SU-DHL-6 (cell line): ENCODE measurements around the gene CRYGA.

Experiments
- H2AFZ ChIP-seq: fragments of 200-600 bp; sonication (generic); 2 replicates; pipeline ENCODE4 v1.6.1; 2014; ENCODE audit warnings: low read depth, mild to moderate bottlenecking, moderate library complexity, mixed read lengths, antibody characterized with exemption, low read length; ENCODE audit not compliant: severe bottlenecking
- H3F3A ChIP-seq: fragments of 200-600 bp; shearing (Covaris generic); 2 replicates; pipeline ENCODE4 v1.6.0; 2016; ENCODE audit warnings: antibody characterized with exemption, mild to moderate bottlenecking; ENCODE audit not compliant: insufficient read depth
- H3K27ac ChIP-seq: fragments of 200-600 bp; sonication (generic); 2 replicates; pipeline ENCODE4 v1.5.1; 2016; ENCODE audit warnings: low read depth, mild to moderate bottlenecking, low read length, moderate library complexity, mixed read lengths
- H3K27me3 ChIP-seq: fragments of 200-600 bp; sonication (generic), shearing (Covaris generic); 2 replicates; pipeline ENCODE4 v1.6.0; 2014; ENCODE audit warnings: mild to moderate bottlenecking, low read length
- H3K36me3 ChIP-seq: fragments of 200-600 bp; sonication (generic); 2 replicates; pipeline ENCODE4 v1.6.1; 2014; ENCODE audit warnings: mild to moderate bottlenecking, low read length, mixed read lengths
- H3K4me2 ChIP-seq: fragments of 300-600, 200-600 bp; shearing (Covaris generic), sonication (generic); 2 replicates; pipeline ENCODE4 v1.6.0; 2014; ENCODE audit warnings: low read length, low read depth, mild to moderate bottlenecking; ENCODE audit not compliant: poor library complexity, severe bottlenecking
- H3K4me3 ChIP-seq: fragments of 200-600 bp; sonication (generic); 2 replicates; pipeline ENCODE4 v1.5.1; 2014; ENCODE audit warnings: antibody characterized with exemption, low read length, mild to moderate bottlenecking, mixed read lengths; ENCODE audit not compliant: insufficient read depth, poor library complexity, severe bottlenecking
- H3K79me2 ChIP-seq: fragments of 200-600 bp; sonication (generic); 2 replicates; pipeline ENCODE4 v1.6.1; 2014; ENCODE audit warnings: mild to moderate bottlenecking, low read length, moderate library complexity; ENCODE audit not compliant: insufficient read depth
- H3K9ac ChIP-seq: fragments of 200-600 bp; sonication (generic); 2 replicates; pipeline ENCODE4 v1.7.0; 2014; ENCODE audit warnings: mild to moderate bottlenecking, low read length
- H3K9me2 ChIP-seq: fragments of 200-600 bp; sonication (generic); replicated peaks from 2 replicates; pipeline ENCODE4 v1.6.1; 2014; ENCODE audit warnings: low read length; ENCODE audit not compliant: insufficient read depth
- H3K9me3 ChIP-seq: fragments of 200-600 bp; sonication (generic); 2 replicates; pipeline ENCODE4 v1.6.1; 2014; ENCODE audit warnings: low read length, mixed read lengths; ENCODE audit not compliant: insufficient read depth
- H4K20me1 ChIP-seq: fragments of 200-600 bp; sonication (generic); 2 replicates; pipeline ENCODE4 v1.6.1; 2014; ENCODE audit warnings: low read depth, mild to moderate bottlenecking, antibody characterized with exemption, low read length, moderate library complexity, mixed read lengths
- EZH2phosphoT487 ChIP-seq: fragments of 200-600 bp; sonication (generic), shearing (Covaris generic); conservative IDR thresholded peaks from 2 replicates; pipeline ENCODE4 v1.6.1; 2018; ENCODE audit warnings: mild to moderate bottlenecking, antibody characterized with exemption, low read length, moderate library complexity, mixed read lengths
- TF ChIP-seq, protein P1 (sequence below): fragments of 200-600 bp; sonication (generic); IDR thresholded peaks from one replicate; pipeline ENCODE4 v1.5.1; 2017; ENCODE audit warnings: antibody characterized with exemption, mild to moderate bottlenecking, low read length, moderate library complexity; ENCODE audit not compliant: insufficient read depth, poor library complexity, severe bottlenecking

CRYGA gene

DNA sequence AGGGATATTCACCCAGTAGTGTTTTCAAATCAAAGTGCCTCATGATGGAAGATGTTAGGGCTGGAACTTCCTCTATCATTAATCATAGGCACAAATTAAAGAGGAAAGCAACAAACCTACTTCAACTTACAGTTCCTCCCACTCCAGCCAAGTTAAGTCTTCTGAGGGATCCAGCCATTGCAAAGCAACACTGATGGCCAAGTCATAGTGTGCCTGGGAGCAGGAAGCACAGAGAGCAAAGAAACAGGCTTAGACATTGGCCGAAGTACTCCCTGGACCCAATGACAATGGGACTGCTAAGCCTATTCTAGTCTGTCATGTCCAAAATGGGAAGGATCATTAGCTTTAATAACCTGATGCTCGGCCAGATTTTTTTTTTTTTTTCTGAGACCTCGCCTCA lies 19.4 kb upstream of the CRYGA start:
- Histone ChIP-seq H3K9ac (no peak overlapping the region), H3K4me3 (no peak overlapping the region)
- no peak for TF ChIP-seq EZH2phosphoT487

DNA sequence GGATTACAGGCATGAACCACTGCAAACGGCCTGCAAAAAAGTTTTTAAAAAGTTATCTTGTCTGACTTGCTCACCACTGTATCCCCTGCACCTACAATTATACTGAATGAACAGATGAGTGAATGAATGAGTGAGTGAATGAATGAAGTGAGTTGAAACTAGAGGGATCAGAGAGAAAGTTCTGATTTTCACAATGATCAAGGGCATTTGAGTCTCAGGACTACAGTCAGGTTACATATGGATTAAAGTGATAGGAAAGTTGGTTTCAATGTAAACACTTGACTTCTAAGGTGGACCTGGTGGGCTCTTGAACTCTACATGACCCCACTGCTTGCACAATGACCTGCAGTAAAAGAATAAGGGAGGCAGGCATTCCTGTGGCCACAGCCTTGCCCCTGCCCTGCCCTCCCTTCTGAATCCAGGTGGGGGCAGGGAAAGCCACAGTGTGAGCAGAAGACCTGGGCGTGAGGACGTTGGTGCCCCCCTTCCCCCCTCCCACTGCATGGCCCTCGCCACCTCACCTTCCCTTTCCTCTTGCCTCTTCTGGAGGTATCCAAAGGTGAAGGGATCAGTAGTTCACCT lies 15.7 kb upstream of the CRYGA start:
- no peak overlapping the region for H3K4me3 ChIP-seq
- H3F3A ChIP-seq, result no peaks in the 10 kb centered on the region
- no peak overlapping the region for H2AFZ ChIP-seq
- no peak overlapping the region for H3K9ac ChIP-seq
- TF ChIP-seq, protein P1, sequence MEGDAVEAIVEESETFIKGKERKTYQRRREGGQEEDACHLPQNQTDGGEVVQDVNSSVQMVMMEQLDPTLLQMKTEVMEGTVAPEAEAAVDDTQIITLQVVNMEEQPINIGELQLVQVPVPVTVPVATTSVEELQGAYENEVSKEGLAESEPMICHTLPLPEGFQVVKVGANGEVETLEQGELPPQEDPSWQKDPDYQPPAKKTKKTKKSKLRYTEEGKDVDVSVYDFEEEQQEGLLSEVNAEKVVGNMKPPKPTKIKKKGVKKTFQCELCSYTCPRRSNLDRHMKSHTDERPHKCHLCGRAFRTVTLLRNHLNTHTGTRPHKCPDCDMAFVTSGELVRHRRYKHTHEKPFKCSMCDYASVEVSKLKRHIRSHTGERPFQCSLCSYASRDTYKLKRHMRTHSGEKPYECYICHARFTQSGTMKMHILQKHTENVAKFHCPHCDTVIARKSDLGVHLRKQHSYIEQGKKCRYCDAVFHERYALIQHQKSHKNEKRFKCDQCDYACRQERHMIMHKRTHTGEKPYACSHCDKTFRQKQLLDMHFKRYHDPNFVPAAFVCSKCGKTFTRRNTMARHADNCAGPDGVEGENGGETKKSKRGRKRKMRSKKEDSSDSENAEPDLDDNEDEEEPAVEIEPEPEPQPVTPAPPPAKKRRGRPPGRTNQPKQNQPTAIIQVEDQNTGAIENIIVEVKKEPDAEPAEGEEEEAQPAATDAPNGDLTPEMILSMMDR, result no peak
- TF ChIP-seq EZH2phosphoT487, result no peak
- no peaks in the 10 kb centered on the region for H3K9me3 ChIP-seq
- H3K79me2 ChIP-seq, result no peaks in the 10 kb centered on the region
- H3K9me2 ChIP-seq, result no peaks in the 10 kb centered on the region
- no peaks in the 10 kb centered on the region for H3K36me3 ChIP-seq
- H3K27me3 ChIP-seq, result no peaks in the 10 kb centered on the region
- no peak overlapping the region for H3K27ac ChIP-seq
- H3K4me2 ChIP-seq, result no peak overlapping the region
- H4K20me1 ChIP-seq, result no peaks in the 10 kb centered on the region

More for the DNA sequence above, 19.4 kb upstream of the CRYGA start:
- no peak overlapping the region for H3K27ac ChIP-seq
- no peaks in the 10 kb centered on the region for H3K79me2 ChIP-seq
- no peak overlapping the region for H2AFZ ChIP-seq
- H3K27me3 ChIP-seq, result no peaks in the 10 kb centered on the region
- H3K4me2 ChIP-seq, result no peak overlapping the region
- no peaks in the 10 kb centered on the region for H3F3A ChIP-seq
- no peaks in the 10 kb centered on the region for H3K9me3 ChIP-seq
- no peaks in the 10 kb centered on the region for H3K9me2 ChIP-seq
- H3K36me3 ChIP-seq, result no peaks in the 10 kb centered on the region
- no peaks in the 10 kb centered on the region for H4K20me1 ChIP-seq

DNA sequence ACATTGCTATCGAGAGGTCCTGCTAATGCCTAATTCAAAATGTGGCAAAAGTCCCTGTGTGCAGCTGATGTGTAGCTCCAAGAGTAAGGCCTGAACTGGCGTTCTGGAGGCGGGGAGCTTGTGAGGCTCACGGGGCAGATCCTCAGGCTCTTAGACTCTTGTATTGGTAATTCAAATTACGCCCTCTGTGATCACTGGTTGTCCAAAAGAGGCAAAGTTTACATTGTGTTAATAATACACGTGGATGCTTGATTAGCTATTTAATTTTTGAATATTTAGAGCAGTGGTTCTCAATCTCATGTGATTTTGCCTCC lies 12.4 kb upstream of the CRYGA start:
- no peaks in the 10 kb centered on the region for H3K27me3 ChIP-seq
- H2AFZ ChIP-seq, result no peak overlapping the region
- H3K9me2 ChIP-seq, result no peaks in the 10 kb centered on the region
- H3K9ac ChIP-seq, result no peak overlapping the region
- H3K9me3 ChIP-seq, result no peaks in the 10 kb centered on the region
- no peaks in the 10 kb centered on the region for H3K36me3 ChIP-seq
- H3F3A ChIP-seq, result no peaks in the 10 kb centered on the region
- H3K79me2 ChIP-seq, result no peaks in the 10 kb centered on the region
- no peak overlapping the region for H3K4me3 ChIP-seq
- no peak overlapping the region for H3K4me2 ChIP-seq
- H4K20me1 ChIP-seq, result no peaks in the 10 kb centered on the region
- H3K27ac ChIP-seq, result no peak overlapping the region
- TF ChIP-seq, protein P1, result no peak
- no peak for TF ChIP-seq EZH2phosphoT487

DNA sequence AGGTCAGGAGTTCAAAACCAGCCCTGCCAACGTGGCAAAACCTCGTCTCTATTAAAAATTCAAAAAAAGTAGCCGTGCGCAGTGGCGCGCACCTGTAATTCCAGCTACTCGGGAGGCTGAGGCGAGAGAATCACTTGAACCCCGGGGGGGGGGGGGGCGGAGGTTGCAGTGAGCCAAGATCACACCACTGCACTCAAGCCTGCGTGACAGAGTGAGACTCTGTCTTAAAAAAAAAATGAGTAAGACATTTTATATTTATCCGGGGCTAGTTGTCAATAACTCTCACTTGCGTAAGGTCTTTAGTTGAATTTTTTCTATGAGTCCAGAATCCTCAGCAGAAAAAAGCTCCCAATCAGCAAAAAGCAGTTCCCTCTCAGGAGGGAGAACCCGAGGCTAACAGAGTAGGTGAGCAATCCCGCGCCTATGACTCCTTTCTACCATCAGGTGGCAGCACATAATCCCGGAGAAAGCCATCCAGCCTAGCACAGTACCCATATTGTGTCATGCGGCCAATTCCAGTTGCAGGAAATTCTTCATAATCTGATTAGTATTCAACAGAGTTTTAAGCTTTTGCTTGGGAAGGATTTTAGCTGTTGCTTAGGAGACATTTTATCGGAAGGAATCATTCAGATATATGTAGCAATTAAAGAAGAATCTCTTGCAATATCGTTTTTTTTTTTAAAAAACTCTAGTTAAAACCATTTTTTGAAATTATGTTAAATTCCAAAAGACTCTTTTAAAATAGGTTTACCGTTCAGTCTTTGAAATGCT lies 11.9 kb upstream of the CRYGA start:
- no peaks in the 10 kb centered on the region for H3K36me3 ChIP-seq
- no peak overlapping the region for H3K4me3 ChIP-seq
- no peak overlapping the region for H2AFZ ChIP-seq
- H3K27me3 ChIP-seq, result no peaks in the 10 kb centered on the region
- no peak overlapping the region for H3K4me2 ChIP-seq
- no peaks in the 10 kb centered on the region for H3F3A ChIP-seq
- no peak overlapping the region for H3K9ac ChIP-seq
- no peaks in the 10 kb centered on the region for H4K20me1 ChIP-seq
- H3K9me2 ChIP-seq, result no peaks in the 10 kb centered on the region
- no peak for TF ChIP-seq EZH2phosphoT487
- TF ChIP-seq, protein P1, result peak; percentile 61
- no peak overlapping the region for H3K27ac ChIP-seq
- no peaks in the 10 kb centered on the region for H3K79me2 ChIP-seq
- no peaks in the 10 kb centered on the region for H3K9me3 ChIP-seq
